Mesendoderm (in vitro differentiated cells): Measurements from ENCODE around the gene TSACC.

Experiments used
- DNase-seq: peaks from one replicate; pipeline ENCODE4 v3.0.0; 2013
- H2AK5ac ChIP-seq: 2 replicates; pipeline ENCODE4 v1.6.1; 2013; ENCODE audit warnings: low read length, inconsistent platforms
- H2BK120ac ChIP-seq: 2 replicates; pipeline ENCODE4 v1.6.1; 2013; ENCODE audit warnings: low read depth, mild to moderate bottlenecking, low read length, moderate library complexity, mixed read lengths
- H2BK15ac ChIP-seq: replicated peaks from 2 replicates; pipeline ENCODE4 v1.6.1; 2013; ENCODE audit warnings: low read depth, mild to moderate bottlenecking, moderate library complexity
- H2BK5ac ChIP-seq: 2 replicates; pipeline ENCODE4 v1.6.1; 2013; ENCODE audit warnings: low read length, inconsistent platforms
- H3K18ac ChIP-seq: 2 replicates; pipeline ENCODE4 v1.6.1; 2013; ENCODE audit warnings: mild to moderate bottlenecking, low read length, mixed read lengths
- H3K23ac ChIP-seq: one replicate; pipeline ENCODE4 v1.6.1; 2013; ENCODE audit warnings: low read length
- H3K27ac ChIP-seq: 2 replicates; pipeline ENCODE4 v1.5.1; 2013; ENCODE audit warnings: low read depth, mild to moderate bottlenecking, inconsistent platforms, low read length, moderate library complexity
- H3K27me3 ChIP-seq: 2 replicates; pipeline ENCODE4 v1.6.1; 2013; ENCODE audit warnings: low read length, control low read depth, mild to moderate bottlenecking, inconsistent platforms; ENCODE audit not compliant: insufficient read depth, poor library complexity
- H3K36me3 ChIP-seq: 2 replicates; pipeline ENCODE4 v1.6.1; 2013; ENCODE audit warnings: low read length, inconsistent platforms; ENCODE audit not compliant: control insufficient read depth, insufficient read depth
- H3K4ac ChIP-seq: one replicate; pipeline ENCODE4 v1.6.1; 2013; ENCODE audit warnings: low read depth, mild to moderate bottlenecking, low read length, moderate library complexity
- H3K4me1 ChIP-seq: 2 replicates; pipeline ENCODE4 v1.6.1; 2013; ENCODE audit warnings: low read depth, low read length, inconsistent platforms; ENCODE audit not compliant: control insufficient read depth
- H3K4me2 ChIP-seq: 2 replicates; pipeline ENCODE4 v1.6.1; 2013; ENCODE audit warnings: low read length
- H3K4me3 ChIP-seq: 2 replicates; pipeline ENCODE4 v1.5.1; 2013; ENCODE audit warnings: mild to moderate bottlenecking, low read length
- H3K56ac ChIP-seq: one replicate; pipeline ENCODE4 v1.6.1; 2013; ENCODE audit warnings: low read length
- H3K79me1 ChIP-seq: 2 replicates; pipeline ENCODE4 v1.6.1; 2013; ENCODE audit warnings: low read length, inconsistent platforms
- H3K79me2 ChIP-seq: 2 replicates; pipeline ENCODE4 v1.6.1; 2013; ENCODE audit warnings: mild to moderate bottlenecking, low read length; ENCODE audit not compliant: control insufficient read depth, insufficient read depth
- H3K9ac ChIP-seq: 2 replicates; pipeline ENCODE4 v1.6.1; 2013; ENCODE audit warnings: low read length, inconsistent platforms
- H4K5ac ChIP-seq: one replicate; pipeline ENCODE4 v1.6.1; 2013; ENCODE audit warnings: low read length
- H4K8ac ChIP-seq: one replicate; pipeline ENCODE4 v1.6.1; 2013; ENCODE audit warnings: low read depth, mild to moderate bottlenecking, control low read depth, low read length, moderate library complexity
- WGBS: extraction: QIAGEN DNeasy Blood & Tissue Kit; methylation state at CpG from one replicate; pipeline ENCODE4 v1.1.7; 2013; ENCODE audit warnings: low lambda C conversion rate, missing lambda C conversion rate; ENCODE audit not compliant: insufficient coverage; ENCODE audit errors: extremely low coverage; 5-methylcytosine and 5-hydroxymethylcytosine counted together

The TSACC gene

GRCh38 chr1:156359973-156360372 is 21.6 kb downstream of the TSACC start:
- peaks cover 2% of the 10 kb centered on the region for H3K4me1 ChIP-seq
- no peak overlapping the region for H2BK5ac ChIP-seq
- no peak overlapping the region for H4K5ac ChIP-seq
- DNase-seq, result peak; percentile 74
- H3K36me3 ChIP-seq, result no peaks in the 10 kb centered on the region
- no peaks in the 10 kb centered on the region for H3K79me2 ChIP-seq
- H3K23ac ChIP-seq, result no peak overlapping the region
- no peak overlapping the region for H3K4me3 ChIP-seq
- no peak overlapping the region for H3K18ac ChIP-seq
- no peak overlapping the region for H3K27ac ChIP-seq
- no peak overlapping the region for H4K8ac ChIP-seq
- no peaks in the 10 kb centered on the region for H3K79me1 ChIP-seq
- WGBS, result no CpG with 5 or more reads among the region's 6 CpGs
- no peak overlapping the region for H2AK5ac ChIP-seq
- no peak overlapping the region for H3K4me2 ChIP-seq
- no peak overlapping the region for H2BK15ac ChIP-seq
- no peak overlapping the region for H3K56ac ChIP-seq
- H3K27me3 ChIP-seq, result no peaks in the 10 kb centered on the region
- H3K4ac ChIP-seq, result no peak overlapping the region
- H2BK120ac ChIP-seq, result no peak overlapping the region
- H3K9ac ChIP-seq, result no peak overlapping the region

- Histone ChIP-seq H3K18ac (no peak overlapping the region), H3K79me2 (no peaks in the 10 kb centered on the region), H4K5ac (no peak overlapping the region), H2BK120ac (no peak overlapping the region), H4K8ac (no peak overlapping the region), H3K23ac (no peak overlapping the region), H3K4me1 (peaks cover 2% of the 10 kb centered on the region), H3K79me1 (no peaks in the 10 kb centered on the region), H3K27ac (no peak overlapping the region), H3K4me3 (no peak overlapping the region), H2BK15ac (no peak overlapping the region), H3K4ac (no peak overlapping the region), H2AK5ac (no peak overlapping the region), H3K9ac (no peak overlapping the region), H3K56ac (no peak overlapping the region), H3K36me3 (no peaks in the 10 kb centered on the region), H2BK5ac (no peak overlapping the region), H3K27me3 (no peaks in the 10 kb centered on the region), H3K4me2 (no peak overlapping the region)
- no peak for DNase-seq
- no CpG with 5 or more reads among the region's 11 CpGs for WGBS
These were observed 22.2 kb downstream of the TSACC start for GRCh38 chr1:156360534-156360933.

GRCh38 chr1:156365754-156366153 is 27.4 kb downstream of the TSACC start:
- no peak overlapping the region for H3K23ac ChIP-seq
- H2AK5ac ChIP-seq, result no peak overlapping the region
- H3K79me1 ChIP-seq, result no peaks in the 10 kb centered on the region
- H3K56ac ChIP-seq, result no peak overlapping the region
- peaks cover 10% of the 10 kb centered on the region for H3K4me1 ChIP-seq
- DNase-seq, result no peak
- H3K27me3 ChIP-seq, result no peaks in the 10 kb centered on the region
- no peak overlapping the region for H3K9ac ChIP-seq
- H2BK15ac ChIP-seq, result no peak overlapping the region
- no peak overlapping the region for H3K4me3 ChIP-seq
- no peak overlapping the region for H3K27ac ChIP-seq
- H4K5ac ChIP-seq, result no peak overlapping the region
- H3K18ac ChIP-seq, result no peak overlapping the region
- no peaks in the 10 kb centered on the region for H3K79me2 ChIP-seq
- no peak overlapping the region for H3K4ac ChIP-seq
- H4K8ac ChIP-seq, result no peak overlapping the region
- H2BK5ac ChIP-seq, result no peak overlapping the region
- H2BK120ac ChIP-seq, result no peak overlapping the region
- no peak overlapping the region for H3K4me2 ChIP-seq
- no peaks in the 10 kb centered on the region for H3K36me3 ChIP-seq

- no peak overlapping the region for H4K8ac ChIP-seq
- H3K9ac ChIP-seq, result no peak overlapping the region
- no peak overlapping the region for H2AK5ac ChIP-seq
- no peak for DNase-seq
- no peaks in the 10 kb centered on the region for H3K79me2 ChIP-seq
- no peak overlapping the region for H3K4me3 ChIP-seq
- no peak overlapping the region for H3K18ac ChIP-seq
- no peaks in the 10 kb centered on the region for H3K79me1 ChIP-seq
- no peaks in the 10 kb centered on the region for H3K36me3 ChIP-seq
- H2BK5ac ChIP-seq, result no peak overlapping the region
- H3K56ac ChIP-seq, result no peak overlapping the region
- H4K5ac ChIP-seq, result no peak overlapping the region
- no peak overlapping the region for H3K4ac ChIP-seq
- no peak overlapping the region for H2BK120ac ChIP-seq
- no peak overlapping the region for H3K23ac ChIP-seq
- H3K4me1 ChIP-seq, result peaks cover 10% of the 10 kb centered on the region
- H3K27ac ChIP-seq, result no peak overlapping the region
- H3K27me3 ChIP-seq, result no peaks in the 10 kb centered on the region
- no peak overlapping the region for H2BK15ac ChIP-seq
- no peak overlapping the region for H3K4me2 ChIP-seq
- no CpG with 5 or more reads among the region's 5 CpGs for WGBS
These were observed 28.2 kb downstream of the TSACC start for GRCh38 chr1:156366378-156367166.

GRCh38 chr1:156367383-156368156 is 29.2 kb downstream of the TSACC start:
- no peaks in the 10 kb centered on the region for H3K79me1 ChIP-seq
- H3K4me2 ChIP-seq, result no peak overlapping the region
- no peak overlapping the region for H3K27ac ChIP-seq
- peak overlapping the region; percentile 73 for H3K56ac ChIP-seq
- H3K18ac ChIP-seq, result no peak overlapping the region
- no peak overlapping the region for H2BK120ac ChIP-seq
- H3K4me1 ChIP-seq, result peaks cover 10% of the 10 kb centered on the region
- H4K5ac ChIP-seq, result no peak overlapping the region
- no peak overlapping the region for H3K9ac ChIP-seq
- no peaks in the 10 kb centered on the region for H3K36me3 ChIP-seq
- H2AK5ac ChIP-seq, result no peak overlapping the region
- no peak overlapping the region for H3K23ac ChIP-seq
- H3K4ac ChIP-seq, result no peak overlapping the region
- peak overlapping the region; percentile 36 for H2BK5ac ChIP-seq
- no peaks in the 10 kb centered on the region for H3K79me2 ChIP-seq
- no peak for DNase-seq
- H2BK15ac ChIP-seq, result no peak overlapping the region
- no peak overlapping the region for H4K8ac ChIP-seq
- WGBS, result no CpG with 5 or more reads among the region's 9 CpGs
- no peak overlapping the region for H3K4me3 ChIP-seq
- H3K27me3 ChIP-seq, result no peaks in the 10 kb centered on the region
